ENCODE results near the gene LCN6. TPM values are rescaled to one million over a fixed set of nuclear protein-coding genes. Genes with fewer than 3 reads are reported as not detected.
A peak's percentile ranks its signal among the peaks of the same experiment; 100 is the strongest.

The LCN6 gene
- total and polyA plus RNA-seq, 2 of the 13 experiments (the other 11 are each of a cell fraction or from before 2014, with no cell fraction given), result not detected

- TF ChIP-seq ZFP36L1 (CRISPR knock-in tag; IDR thresholded peaks at IDR 0.05), result no peak
- no peak for TF ChIP-seq NKX3-1 (CRISPR knock-in tag; IDR thresholded peaks at IDR 0.05)
- no peak for TF ChIP-seq CTCF (CRISPR knock-in tag; IDR thresholded peaks at IDR 0.05)
- no peak for TF ChIP-seq HNF1A (IDR thresholded peaks at IDR 0.05; ENCODE audit: low read depth)
- no peak for TF ChIP-seq HNF1A (CRISPR knock-in tag; IDR thresholded peaks at IDR 0.05; ENCODE audit: borderline replicate concordance)
- no peak for TF ChIP-seq RNF219 (CRISPR knock-in tag; IDR thresholded peaks at IDR 0.05)
- TF ChIP-seq MATR3 (CRISPR knock-in tag; IDR thresholded peaks at IDR 0.05), result no peak
- TF ChIP-seq YY1 (IDR thresholded peaks at IDR 0.05; ENCODE audit: insufficient read depth, insufficient replicate concordance, low read depth, low read length), result no peak
- no peak for TF ChIP-seq ZNF484 (CRISPR knock-in tag; IDR thresholded peaks at IDR 0.05; ENCODE audit: borderline replicate concordance, low read depth)
- TF ChIP-seq ZNF432 (CRISPR knock-in tag; IDR thresholded peaks at IDR 0.05; ENCODE audit: borderline replicate concordance), result no peak
- TF ChIP-seq ZNF329 (CRISPR knock-in tag; IDR thresholded peaks at IDR 0.05; ENCODE audit: low read depth), result 0 out of 2 replicates have a peak, but pooled peaks have one; percentile 16
- no peak for TF ChIP-seq NR2F2 (IDR thresholded peaks at IDR 0.05; ENCODE audit: borderline replicate concordance, low read depth)
- TF ChIP-seq NBN (conservative IDR thresholded peaks at IDR 0.05), result no peak
- TF ChIP-seq ETV6 (CRISPR knock-in tag; conservative IDR thresholded peaks at IDR 0.05), result no peak
- TF ChIP-seq KLF11 (CRISPR knock-in tag; IDR thresholded peaks at IDR 0.05), result no peak
- TF ChIP-seq ZNF512B (CRISPR knock-in tag; IDR thresholded peaks at IDR 0.05; ENCODE audit: borderline replicate concordance), result no peak
- TF ChIP-seq CAMTA2 (CRISPR knock-in tag; IDR thresholded peaks at IDR 0.05; ENCODE audit: borderline replicate concordance), result 0 out of 2 replicates have a peak, but pooled peaks have one; percentile 35
- TF ChIP-seq RFX5 (IDR thresholded peaks at IDR 0.05; ENCODE audit: low read depth, low read length), result no peak
Measured at GRCh38 chr9:136796238-136796774, 48.0 kb upstream of the LCN6 start, which contains the start of gene CCDC183 (continued).
